Measurements from ENCODE around the gene GMDS.

The GMDS gene

GRCh38 chr6:1832844-1833787 lies 412.3 kb downstream of the GMDS start:
- no peak for DNase-seq (ENCODE audit: low spot score)

GRCh38 chr6:1832358-1832757 lies 413.0 kb downstream of the GMDS start:
- no peak for DNase-seq (ENCODE audit: low spot score)

DNA sequence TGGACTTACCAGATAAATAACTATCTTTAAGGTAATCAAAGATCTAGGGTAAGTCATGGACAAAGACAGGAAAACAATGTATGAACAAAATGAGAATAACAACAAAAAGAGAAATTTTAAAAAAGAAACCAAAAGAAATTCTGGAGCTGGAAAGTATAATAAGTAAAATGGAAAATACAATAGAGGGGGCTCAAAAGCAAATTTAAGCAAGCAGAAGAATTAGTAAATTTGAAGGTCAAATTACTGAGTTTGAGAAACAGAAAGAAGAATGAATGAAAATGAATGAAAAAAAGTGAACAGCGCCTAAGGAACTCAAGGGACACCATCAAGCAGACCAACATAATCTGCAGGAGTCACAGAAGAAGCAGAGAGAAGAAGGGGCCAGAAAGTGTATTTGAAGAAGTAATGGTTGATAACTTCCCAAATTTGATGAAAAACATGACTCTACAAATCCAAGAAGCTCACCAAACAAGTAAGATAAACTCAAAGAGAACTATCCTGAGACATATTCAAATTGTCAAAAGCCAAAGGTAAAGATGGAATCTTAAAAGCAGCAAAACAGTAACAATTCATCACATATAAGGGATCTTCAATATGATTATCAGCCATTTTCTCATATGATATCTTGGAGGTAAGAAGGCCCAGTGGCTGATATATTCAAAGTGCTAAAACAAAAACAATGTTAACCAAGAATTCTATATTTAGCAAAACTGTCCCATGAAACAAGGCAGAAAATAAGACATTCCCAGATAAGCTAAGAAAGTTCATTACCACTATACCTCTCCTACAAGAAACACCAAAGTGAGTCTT lies 417.2 kb downstream of the GMDS start:
- DNase-seq (ENCODE audit: low spot score) = no peak

DNA sequence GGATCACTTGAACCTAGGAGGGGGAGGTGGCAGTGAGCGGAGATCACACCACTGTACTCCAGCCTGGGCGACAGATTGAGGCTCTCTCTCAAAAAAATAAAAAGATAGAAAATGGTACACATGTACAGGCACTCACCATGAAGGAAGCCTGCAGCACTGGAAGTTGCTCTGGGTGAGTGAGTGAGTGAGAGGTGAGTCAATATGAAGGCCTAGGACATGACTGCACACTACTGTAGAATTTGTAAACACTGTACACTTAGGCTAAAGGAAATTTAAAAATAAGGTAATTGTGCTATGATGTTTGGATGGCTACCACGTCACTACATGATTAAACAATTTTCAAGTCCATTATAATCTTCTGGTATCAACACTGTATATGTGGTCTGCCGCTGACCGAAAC lies 419.5 kb downstream of the GMDS start:
- no peak for DNase-seq (ENCODE audit: low spot score)

- no peak for DNase-seq (ENCODE audit: low spot score)
These were observed 420.1 kb downstream of the GMDS start for GRCh38 chr6:1825277-1825676.

DNA sequence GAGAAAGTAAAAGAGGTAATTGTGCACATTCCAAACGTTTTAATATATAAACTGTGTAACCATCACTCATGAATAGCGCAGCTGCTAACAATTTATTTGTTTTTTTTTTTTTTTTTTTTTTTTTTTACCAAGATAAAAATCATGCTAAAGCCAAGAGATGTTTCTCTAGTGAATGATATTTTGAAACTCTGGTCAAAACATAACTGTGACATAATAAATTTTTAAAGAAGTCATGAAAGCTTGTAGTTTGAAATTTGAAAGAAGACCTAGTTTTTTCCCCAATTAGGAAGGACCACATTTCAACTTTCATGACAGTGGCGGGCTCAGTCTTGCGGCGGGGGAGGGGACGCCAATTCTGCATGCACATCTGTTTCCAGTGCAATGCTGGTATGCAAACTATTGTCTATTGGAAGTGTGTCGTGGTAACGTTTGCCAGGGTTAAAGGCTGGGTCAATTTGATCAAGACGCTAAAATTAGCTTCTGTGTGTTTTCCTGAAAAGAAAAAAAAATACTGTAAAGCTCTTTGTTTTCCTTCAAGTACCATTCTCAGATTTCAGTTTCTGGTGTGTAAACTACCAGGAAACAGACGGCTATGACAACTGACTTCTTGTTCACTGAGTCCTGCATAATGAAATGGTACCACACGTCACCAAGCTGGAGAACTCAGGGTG lies 423.8 kb downstream of the GMDS start:
- no peak for DNase-seq (ENCODE audit: low spot score)

DNA sequence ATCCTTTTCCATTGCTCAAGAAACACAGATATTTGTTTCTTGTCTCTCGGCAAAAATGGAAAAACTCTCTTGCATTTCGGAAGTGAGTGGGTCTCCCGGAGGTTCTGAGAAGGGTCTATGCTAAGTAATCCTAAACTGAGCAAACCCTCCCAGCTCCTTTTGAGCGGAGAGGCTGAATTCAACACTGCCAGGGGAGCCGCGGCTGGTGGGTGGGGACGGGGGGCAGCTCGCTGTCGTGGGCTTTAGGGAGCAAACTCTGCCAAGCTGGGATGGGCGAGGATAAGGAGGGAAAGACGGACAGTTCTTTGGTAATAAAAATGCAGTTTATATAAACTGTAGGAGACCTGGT lies 424.3 kb downstream of the GMDS start:
- no peak for DNase-seq (ENCODE audit: low spot score)

GRCh38 chr6:1820714-1821113 lies 424.7 kb downstream of the GMDS start:
- no peak for DNase-seq (ENCODE audit: low spot score)

GRCh38 chr6:1820165-1820564 lies 425.2 kb downstream of the GMDS start:
- no peak for DNase-seq (ENCODE audit: low spot score)

DNA sequence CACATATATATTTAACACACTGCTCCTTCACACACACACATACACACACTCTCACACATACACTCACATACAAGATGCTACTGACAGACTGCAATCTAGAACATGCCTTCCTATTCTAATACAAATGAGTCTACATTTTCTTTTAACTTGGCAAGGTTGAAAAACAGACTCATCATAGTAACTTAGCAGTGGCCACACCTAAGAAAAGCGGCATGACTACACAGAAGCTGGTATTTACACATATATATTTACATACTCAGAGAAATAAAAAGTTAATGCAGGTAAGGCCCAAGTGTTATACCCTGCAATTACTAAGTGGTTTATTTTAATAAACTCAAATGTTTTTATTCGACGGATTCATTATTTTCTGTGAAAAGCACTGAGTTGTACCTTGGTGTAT lies 426.4 kb downstream of the GMDS start:
- DNase-seq (ENCODE audit: low spot score) = no peak

DNA sequence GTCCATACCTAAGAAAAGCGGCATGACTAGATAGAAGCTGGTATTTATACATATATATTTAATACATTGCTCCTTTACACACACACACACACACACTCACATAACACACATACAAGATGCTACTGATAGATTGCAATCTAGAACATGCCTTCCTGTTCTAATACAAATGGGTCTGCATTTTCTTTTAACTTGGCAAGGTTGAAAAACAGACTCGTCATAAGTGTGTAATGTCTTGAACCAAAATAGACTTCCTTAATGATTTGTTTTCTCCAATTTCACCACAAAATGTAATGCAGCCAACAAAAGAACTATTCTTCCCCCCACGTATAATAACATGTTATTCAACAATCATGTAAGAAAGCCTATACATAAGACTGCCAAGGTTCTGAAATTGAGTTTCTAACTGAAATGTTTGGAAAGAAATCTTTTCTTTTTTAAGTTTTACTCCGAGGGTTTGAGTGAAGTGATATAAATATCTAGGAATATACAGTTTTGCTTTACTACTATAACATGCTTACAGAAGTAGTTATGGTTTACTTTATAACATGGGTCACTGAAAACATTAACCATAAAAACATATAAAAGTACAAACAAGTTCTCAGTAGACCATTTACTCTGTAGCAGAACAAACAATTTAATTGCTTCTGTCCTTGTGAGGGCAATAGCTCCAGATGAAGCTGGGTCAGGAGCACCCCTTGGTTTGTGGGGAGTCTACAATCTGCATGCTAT lies 428.2 kb downstream of the GMDS start:
- no peak for DNase-seq (ENCODE audit: low spot score)

- DNase-seq (ENCODE audit: low spot score) = no peak
These were observed 429.5 kb downstream of the GMDS start for GRCh38 chr6:1815827-1816452.

DNA sequence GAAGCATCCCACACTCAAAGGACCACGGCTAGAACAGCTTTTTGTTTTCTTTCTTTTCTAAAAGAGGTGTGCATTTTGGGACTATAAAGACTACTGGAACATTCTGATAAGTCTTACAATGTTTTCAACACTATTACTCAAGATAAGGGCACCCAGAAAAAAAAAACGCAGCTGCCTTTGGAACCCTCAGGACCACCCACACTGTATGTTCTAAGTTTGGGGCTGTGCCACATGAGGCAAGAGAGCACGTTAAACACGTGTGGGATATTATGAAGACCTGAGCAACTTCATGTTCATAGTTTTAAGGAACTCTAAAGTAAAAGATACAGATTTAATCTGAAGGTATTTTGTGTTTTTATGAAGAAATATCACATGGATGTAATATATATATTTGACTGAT lies 431.1 kb downstream of the GMDS start:
- DNase-seq (ENCODE audit: low spot score) = no peak

- no peak for DNase-seq (ENCODE audit: low spot score)
These were observed 432.9 kb downstream of the GMDS start for GRCh38 chr6:1812487-1812886.

DNA sequence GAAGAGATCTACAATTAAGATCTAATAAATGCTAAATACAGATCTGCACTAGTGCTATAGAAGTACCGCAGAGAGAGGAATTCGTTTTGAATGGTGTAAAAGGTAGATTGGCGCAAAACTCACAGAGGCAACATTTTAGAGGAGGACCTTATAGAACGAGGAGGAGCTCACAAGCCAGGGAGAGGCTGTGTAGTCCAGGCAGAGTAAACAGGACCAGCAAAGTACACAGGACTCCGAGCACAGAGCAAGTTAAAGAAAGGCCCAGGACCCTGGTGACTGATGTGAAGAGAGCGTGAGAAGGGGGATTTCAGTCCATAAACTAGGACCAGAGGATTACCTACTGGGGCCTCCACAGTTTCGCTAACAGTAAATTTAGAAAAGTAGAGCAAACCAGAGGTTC lies 433.4 kb downstream of the GMDS start:
- DNase-seq (ENCODE audit: low spot score) = no peak

- no peak for DNase-seq (ENCODE audit: low spot score)
These were observed 434.5 kb downstream of the GMDS start for GRCh38 chr6:1810880-1811279.

- no peak for DNase-seq (ENCODE audit: low spot score)
These were observed 436.0 kb downstream of the GMDS start for GRCh38 chr6:1809291-1809988.

DNA sequence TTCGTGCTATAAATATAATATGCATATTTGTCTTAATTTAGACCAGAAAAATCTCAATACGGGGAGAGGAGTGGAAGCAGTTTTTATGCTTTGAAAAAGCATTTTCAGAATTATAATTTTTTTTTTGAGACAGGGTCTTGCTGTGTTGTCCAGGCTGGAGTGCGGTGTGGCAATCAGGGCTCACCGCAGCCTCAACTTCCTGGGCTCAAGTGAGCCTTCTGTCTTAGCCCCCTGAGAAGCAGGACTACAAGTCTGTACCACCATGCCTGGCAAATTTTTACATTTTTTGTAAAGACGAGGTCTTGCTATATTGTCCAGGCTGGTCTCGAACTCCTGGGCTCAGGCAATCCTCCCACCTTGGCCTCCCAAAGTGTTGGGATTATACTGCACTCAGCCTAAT lies 438.5 kb downstream of the GMDS start:
- DNase-seq (ENCODE audit: low spot score) = no peak

DNA sequence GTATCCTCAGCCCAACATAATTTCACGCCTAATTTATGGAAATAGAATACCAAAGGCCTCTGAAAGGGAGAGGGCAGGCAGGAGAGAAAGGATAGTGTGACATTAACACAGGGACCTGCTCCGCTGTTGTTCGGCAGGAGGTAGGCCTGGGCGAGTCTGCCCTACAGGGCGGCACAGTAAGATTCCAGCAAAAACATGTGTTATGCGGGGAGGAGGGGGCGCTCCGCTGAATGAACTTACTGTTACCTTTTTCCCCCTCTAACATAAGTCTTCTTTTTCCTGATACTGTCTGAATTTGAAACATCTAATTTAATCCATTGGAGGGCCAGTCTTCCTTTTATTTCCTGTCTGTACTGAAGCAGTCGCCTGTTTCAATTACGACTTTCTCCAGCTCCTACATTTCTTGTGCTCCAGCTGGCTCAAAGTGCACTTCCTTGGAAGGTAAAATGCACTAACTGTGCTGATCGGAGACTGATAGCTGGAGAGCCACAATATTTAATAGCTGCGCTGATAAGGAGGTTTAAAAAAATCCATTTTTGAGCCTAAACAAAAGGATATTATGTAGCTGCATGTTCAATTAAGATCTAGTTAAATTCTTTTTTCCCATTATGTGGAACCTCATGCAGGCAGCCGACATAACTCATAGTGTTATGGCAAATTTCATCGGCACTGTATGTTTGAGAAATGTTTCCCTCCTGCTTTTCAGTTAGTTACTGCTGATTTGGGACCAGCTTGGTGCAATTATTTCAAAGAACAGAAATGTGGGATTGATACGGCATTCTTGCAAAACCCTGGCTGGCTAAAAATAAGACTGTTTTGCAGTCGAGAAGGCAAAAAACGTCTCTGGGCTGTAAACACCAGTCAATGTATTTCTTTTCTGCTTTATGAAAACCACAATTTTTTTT lies 442.7 kb downstream of the GMDS start:
- no peak for DNase-seq (ENCODE audit: low spot score)

DNA sequence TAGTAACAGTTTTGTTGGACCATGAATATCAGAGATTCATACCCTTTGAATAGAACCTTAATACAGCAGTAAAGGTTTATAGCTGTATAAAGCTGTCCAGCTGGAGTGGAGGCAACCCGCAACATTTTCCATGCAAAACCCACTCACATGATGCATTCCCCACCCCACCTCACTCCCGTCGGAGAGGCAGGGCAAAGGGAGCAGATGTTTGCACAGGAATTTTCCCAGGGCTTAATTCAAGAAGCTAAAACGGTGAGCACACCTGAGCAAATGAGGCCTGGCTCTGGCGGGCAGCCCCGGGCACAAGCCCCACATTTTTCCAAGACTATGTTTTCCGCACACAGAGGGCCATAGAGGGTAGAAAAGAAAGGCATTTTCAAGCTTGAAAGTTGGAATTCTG lies 444.0 kb downstream of the GMDS start:
- no peak for DNase-seq (ENCODE audit: low spot score)
